Muscle of back (tissue), 11 donors: ENCODE measurements around the gene METTL5. TPM values are rescaled to one million over a fixed set of nuclear protein-coding genes. Genes with fewer than 3 reads are reported as not detected.
"Not testable (repeated sequence)": the region's sequence is repeated elsewhere in the genome, so short reads cannot be mapped to it uniquely, and the experiment has no call there.

Experiments
- DNase-seq, 3 donors: peaks; one replicate each; pipeline versions ENCODE4 v3.0.0 to v3.0.0-alpha.2; 2013
- polyA plus RNA-seq, 10 donors: library from polyadenylated mRNA; unstranded; fragments of 120-200 nt; gene quantifications; one replicate each; pipeline ENCODE4 v1.2.1, GENCODE V29; 2013; ENCODE audit not compliant: insufficient read length in 10 of 10

METTL5 gene
- polyA plus RNA-seq, 10 donors: 53.9 to 67.9 (median 57.8) TPM

DNA sequence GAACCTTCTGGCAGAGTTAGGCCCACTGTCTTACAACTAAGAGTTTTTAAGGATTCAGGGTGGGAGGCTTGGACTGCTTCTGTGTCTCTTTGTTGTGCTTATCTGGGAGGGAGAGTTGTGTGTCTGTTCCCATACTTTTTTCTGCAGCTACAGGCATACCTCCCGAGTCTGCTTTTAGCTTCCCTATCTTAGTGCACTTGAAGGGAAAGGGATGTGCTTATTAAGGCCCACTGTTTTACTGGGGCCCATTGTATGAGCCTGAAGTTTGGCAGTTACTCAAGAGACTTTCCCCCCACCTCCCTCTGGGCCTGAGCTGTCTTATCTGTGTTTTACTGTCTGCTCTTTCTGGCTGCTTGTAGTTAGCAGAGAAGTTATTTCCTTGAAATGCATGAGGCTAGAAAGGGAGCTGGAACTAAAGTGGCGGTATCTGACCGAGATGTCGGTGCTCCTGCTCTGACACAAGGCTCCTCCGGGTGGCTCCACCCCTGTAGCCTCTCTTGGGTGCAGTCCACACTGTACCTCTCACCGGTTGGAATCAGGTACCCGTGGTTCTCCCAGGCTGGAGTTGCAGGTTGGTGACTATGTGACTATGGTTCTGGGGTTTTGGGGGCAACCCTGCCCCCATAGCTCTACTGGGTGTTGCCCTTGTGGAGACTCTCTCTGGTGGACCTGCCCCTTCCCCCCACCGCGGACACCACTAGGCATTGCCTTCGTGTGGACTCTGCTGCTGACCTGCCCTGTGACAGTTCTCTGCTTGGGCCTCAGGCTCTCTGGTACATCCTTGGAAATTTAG lies 15.4 kb upstream of the METTL5 start:
- DNase-seq: no peak

DNA sequence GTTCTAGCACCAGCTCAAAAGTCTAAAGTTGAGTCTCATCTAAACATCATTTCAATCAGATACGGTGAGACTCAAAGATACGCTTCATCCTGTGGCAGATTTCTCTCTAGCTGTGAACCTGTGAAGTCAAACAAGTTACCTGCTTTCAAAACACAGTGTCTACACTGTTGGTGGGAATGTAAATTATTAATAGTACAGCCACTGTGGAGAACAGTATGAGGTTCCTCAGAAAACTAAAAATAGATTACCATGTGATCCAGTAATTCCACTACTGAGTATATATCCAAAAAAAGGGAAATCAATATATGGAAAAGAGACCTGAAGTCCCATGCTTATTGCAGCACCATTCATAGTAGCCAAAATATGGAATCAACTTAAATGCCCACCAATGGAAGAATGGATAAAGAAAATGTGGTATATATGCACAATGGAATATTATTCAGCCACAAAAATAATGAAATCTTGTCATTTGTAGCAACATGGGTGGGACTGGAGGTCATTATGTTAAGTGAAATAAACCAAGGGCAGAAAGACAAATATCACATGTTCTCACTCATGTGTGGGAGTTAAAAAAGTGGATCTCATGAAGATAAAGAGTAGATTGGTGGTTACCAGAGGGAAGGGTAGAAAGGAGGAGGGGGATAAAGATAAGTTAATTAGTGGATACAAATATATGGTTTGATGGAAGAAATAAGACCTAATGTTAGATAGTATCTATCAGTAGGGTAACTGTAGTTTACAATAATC lies 14.2 kb upstream of the METTL5 start:
- DNase-seq: no peak

DNA sequence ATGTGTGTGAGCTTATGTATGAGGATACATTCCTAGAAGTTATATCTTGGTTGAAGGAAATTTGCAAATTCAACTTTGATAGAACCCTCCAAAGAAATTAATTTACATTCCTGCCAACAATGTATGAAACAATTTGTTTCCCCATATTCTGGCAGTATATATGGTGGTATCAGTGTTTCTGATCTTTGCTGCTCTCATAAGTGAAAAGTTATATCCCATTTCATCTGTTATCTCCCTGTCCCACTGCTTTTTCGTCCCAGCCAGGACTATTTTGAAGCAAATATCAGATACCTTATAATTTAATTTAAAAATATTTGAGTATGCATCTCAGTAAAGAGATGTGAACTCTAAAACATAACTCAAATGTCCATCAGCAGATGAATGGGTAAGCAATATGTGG lies 9.7 kb upstream of the METTL5 start:
- DNase-seq: no peak

DNA sequence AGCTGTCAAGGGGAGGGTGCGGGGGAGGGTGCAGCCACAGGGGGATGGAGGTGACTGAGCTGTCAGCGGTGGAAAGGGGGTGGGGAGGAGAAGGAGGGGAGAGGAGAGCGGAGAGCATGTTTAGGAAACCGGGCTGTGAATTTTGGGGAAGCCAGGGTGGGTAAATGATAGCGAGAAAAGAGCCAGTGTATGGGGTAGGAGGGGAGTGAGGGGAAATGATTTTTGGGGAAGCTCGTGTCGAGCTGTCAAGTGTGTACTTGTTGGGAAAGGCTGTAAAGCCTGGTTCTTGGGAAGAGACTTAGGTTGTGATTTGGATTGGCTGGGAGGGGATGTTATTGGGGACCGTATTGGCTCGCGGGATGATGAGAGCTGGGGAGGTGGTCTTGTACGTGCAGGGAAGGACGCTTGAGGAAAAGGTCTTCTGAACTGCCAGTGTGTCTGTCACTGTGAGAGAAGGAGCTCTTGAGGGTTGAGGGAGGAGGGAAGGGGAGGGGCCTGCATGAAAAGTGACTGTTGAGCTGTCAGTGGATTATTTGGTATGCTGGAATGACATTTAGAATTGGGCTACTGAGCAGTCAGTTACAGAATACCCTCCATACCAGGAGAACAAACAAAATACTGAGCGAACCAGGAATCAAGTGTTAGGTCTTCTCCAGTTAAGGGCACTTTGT lies 3.6 kb upstream of the METTL5 start:
- DNase-seq: peak; percentile 22 to 65 (median 31)

DNA sequence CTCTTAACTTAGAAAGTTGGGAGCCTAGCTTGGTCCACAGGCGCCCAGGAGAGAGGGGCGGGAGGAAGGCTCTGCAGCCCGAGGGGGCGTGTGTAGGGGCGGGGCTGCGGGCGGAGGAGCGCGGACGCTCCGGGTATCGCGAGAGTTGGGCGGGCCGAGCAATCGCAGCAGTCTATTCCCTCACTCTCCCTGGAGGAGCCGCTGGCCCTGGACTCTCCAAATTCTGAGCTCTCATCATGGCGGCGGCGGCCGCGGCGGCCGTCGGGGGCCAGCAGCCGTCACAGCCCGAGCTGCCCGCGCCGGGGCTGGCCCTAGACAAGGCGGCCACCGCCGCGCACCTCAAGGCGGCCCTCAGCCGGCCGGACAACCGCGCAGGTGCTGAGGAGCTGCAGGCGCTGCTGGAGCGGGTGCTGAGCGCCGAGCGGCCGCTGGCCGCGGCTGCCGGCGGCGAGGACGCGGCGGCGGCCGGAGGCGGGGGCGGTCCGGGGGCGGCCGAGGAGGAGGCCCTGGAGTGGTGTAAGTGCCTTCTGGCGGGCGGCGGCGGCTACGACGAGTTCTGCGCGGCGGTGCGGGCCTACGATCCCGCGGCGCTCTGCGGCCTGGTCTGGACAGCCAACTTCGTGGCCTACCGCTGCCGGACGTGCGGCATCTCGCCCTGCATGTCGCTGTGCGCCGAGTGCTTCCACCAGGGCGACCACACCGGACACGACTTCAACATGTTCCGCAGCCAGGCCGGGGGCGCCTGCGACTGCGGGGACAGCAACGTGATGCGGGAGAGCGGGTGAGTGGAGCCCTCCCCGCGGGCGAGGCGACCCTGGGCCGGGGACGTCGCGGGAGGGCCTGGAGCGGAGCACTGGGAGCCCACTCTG lies 2.8 kb upstream of the METTL5 start, which contains the start of gene UBR3:
Gene UBR3 (plus strand): TSS at position 183 of the 869 bp plus-strand sequence. CDS start 54 bp downstream, at position 237.
- DNase-seq: peak; percentile 94 to 98 (median 96)

DNA sequence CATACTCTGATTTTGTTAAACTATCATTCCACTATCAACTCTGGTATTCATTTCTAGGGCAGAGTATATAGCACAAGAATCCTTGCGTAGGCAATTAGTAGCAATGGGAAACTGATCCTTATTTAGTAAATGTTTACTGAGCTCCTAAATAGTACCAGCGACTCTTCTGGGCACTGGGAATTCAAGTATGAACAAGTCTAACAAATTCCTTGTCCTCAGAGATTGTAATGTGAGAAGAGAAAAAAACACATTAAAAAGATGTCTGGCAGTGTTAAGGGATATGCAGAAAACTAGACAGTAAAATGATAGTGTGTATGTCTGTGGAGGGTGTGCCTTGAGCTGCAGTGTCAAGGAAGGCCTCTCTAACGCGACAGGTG lies 721 bp downstream of the METTL5 start:
- peak in 1 of 3 donors; percentile 26 for DNase-seq

DNA sequence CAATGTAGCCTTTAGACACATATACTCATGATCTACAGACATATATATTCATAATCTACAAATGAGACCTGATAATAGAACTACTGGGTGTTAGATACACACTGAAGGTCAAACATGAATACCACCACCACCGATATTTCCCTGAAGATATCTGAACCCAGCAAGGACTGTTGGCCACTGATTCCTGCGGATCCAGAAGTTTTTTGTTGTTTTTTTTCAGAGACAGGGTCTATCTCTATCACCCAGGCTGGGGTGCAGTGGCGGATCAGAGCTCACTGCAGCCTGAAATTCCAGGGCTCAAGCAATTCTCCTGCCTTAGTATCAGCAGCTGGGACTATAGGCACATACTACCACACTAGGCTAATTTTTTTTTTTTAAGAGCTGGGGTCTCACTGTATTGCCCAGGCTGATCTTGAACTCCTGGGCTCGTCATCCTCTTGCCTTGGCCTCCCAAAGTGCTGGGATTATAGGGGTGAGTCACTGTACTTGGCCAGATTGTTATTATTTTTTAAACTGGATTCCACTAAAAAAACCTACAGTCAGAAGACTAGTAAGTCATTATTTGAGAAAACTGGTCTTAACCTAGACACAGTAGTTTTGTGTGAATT lies 1.8 kb downstream of the METTL5 start:
- DNase-seq: no peak

DNA sequence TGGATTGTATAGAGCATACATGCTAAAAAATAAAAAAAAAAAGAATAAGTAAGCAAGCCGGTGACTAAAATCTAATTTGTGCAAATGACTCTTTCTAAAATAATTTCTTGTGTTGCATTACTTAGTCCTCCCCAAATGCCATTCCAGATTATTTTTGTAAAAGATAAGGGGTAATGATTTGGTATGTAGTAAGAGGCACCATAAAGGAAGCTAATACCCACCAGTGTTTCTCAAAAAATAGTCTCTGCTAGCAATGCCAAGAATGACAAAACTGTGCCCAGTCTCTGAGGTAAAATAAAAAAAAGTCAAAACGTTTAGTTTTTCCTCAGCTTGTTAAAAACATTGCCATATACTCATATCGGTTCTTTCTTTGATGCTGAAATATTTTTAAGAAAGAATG lies 2.7 kb downstream of the METTL5 start:
- DNase-seq: no peak

DNA sequence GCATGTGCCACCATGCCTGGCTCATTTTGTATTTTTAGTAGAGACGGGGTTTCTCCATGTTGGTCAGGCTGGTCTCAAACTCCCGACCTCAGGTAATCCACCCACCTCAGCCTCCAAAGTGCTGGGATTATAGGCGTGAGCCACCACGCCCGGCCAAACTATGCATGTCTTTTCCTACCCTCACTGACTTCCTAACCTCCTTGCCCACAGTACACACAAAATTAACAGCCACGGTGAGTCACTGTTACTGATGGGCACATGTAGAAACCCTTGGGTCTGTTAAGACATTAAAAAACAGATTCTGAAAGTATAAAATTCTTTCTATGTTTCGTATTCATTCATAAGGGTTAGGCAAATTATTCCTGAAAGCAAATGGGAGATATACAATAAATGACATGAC lies 4.6 kb downstream of the METTL5 start:
- not testable (repeated sequence) for DNase-seq

DNA sequence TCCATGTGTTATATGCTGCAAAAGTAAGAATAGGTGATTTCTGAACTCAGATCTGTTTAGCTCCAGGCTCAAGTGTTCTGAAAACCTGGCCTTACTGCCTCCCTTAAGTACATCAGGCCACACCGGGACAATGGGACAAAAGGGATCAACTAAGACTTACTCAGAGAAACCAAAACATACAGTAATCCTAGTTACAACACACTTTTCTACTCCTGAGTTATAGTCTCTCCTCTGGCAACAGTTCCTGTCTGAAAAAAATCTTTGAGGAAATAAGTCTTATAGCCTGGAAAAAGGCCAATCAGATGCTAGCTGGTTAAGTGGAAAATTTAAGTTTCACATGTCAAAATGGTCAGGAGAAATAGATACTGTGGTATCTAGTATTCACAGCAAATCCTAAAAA lies 5.6 kb downstream of the METTL5 start:
- peak in 1 of 3 donors; percentile 9 for DNase-seq

DNA sequence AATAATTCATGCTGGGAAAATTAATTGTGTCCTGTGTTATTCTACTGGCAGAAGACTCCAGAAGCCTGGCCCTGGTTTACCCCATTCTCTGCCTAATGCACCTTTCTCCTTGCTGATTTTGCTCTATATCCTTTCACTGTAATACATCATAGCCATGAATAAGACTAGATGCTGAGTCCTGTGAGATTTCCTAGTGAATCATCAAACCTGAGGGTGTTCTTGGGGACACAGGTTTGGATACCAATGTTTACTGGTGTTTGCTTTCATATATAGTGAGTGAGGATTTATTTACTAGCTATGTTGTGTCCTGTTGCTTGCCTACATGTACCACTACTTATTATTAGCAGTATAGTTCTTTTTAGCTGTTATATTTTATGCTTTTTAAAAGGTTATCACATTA lies 6.5 kb downstream of the METTL5 start:
- no peak for DNase-seq

DNA sequence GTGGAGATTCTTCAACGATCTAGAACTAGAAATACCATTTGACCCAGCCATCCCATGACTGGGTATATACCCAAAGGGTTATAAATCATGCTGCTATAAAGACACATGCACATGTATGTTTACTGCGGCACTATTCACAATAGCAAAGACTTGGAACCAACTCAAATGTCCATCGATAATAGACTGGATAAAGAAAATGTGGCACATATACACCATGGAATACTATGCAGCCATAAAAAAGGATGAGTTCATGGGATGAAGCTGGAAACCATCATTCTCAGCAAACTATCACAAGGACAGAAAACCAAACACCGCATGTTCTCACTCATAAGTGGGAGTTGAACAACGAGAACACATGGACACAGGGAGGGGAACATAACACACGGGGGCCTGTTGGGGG lies 7.3 kb downstream of the METTL5 start:
- not testable (repeated sequence) for DNase-seq

DNA sequence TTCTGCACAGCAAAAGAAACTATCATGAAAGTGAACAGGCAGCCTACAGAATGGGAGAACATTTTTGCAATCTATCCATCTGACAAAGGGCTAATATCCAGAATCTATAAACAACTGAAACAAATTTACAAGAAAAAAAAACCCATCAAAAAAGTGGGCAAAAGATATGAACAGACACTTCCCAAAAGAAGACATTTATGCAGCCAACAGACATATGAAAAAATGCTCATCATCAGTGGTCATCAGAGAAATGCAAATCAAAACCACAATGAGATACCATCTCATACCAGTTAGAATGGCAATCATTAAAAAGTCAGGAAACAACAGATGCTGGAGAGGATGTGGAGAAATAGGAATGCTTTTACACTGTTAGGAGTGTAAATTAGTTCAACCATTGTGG lies 7.7 kb downstream of the METTL5 start:
- DNase-seq: not testable (repeated sequence)

DNA sequence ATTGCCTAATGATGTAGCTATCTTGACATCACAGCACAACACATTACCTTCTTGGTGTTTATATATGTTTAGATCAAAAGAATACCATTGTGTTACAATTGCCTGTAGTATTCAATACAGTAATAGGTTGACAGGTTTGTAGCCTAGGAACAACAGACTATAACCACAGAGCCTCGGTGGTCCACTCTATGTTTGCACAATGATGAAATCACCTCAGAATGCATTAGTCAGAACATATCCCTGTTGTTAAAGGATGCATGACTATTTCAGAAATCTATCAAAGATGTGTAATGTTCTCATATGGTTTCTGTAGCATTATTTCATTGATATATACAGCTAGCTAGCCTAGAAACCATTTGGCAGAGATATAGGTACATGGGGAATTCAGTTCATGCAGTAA lies 8.9 kb downstream of the METTL5 start:
- DNase-seq: peak in 1 of 3 donors; percentile 65

DNA sequence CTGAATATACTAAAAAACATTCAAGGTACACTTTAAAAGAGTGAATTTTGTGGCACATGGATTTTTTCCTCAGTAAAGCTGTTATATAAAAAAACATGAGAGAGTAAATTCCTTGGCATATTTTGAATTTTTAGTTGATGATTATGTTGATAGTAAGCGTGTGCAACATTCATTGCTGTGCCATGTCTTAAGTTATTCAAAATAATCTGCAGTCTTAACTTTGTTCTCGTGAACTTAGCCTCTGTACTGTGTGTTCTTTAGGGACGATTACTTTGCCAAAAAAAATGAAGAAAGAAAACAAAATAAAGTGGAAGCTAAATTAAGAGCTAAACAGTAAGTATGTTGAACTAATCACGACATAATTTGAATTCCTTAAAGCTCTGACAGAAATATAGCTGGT lies 16.5 kb downstream of the METTL5 start:
- DNase-seq: peak in 1 of 3 donors; percentile 7

DNA sequence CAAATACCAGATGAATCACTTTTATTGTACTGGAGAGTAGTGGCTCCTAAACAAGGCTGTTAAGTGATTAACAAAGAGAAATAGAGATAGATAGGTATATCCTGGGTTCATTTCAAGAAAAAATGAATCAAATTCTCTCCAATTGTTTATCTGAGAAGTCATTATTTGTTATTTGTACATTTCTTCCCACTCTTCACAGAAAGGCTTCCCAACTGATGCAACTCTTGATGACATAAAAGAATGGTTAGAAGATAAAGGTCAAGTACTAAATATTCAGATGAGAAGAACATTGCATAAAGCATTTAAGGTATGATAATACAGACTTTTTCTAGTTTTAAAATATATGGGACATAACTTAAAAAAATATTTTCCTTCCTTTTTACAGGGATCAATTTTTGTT lies 18.1 kb downstream of the METTL5 start:
- no peak for DNase-seq

DNA sequence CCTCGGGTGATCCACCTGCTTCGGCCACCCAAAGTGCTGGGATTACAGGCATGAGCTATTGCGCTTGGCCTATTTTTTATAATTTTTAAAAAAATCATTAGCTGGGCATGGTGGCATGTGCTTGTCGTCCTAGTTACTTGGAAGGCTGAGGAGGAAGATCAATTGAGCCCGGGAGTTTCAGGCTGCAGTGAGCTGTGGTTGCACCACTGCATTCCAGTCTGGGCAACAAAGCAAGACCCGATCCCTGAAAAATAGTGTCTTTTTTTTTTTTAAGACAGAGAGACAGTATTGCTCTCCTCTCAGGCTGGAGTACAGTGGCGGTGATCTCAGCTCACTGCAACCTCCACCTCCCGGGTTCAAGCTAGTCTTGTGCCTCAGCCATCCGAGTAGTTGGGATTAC lies 21.2 kb downstream of the METTL5 start:
- DNase-seq: no peak

DNA sequence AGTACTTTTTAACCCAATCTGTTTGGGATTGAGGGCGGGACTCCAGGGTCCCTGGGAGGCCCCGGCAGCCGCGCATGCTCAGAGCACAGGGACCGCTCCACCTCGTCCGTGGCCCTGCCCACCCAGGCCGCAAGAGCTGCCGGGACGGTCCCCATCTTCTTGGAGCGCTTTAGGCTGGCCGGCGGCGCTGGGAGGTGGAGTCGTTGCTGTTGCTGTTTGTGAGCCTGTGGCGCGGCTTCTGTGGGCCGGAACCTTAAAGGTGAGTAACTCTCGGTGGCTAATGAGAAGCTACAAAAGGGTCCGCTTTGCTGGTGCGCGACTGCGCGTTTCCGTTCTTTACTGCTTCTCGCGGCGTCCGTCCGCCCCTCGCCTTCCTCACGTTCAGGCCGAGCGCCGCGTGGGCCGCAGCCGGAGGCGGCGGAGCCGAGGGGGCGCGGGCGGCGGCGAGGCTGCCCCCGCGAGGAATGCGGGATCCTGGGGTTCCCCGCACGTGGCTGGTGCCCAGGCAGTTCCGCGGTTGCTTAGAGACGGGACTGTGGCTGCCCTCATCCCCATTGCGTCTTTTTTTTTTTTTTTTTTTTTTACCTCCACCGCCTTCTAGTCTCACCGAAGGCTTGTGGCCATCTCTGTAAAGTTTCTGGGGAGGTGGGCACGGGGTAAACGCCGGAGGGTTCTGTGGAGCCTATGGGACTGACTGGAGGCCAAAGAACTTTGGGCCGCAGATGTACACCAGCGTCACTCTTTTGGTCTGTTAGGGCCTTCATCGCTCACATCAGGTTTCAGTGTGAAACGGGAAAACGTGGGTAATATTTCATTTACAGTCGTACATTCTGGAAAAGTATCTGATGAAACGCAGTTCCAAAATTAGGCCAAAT lies 25.8 kb downstream of the METTL5 start, which contains the start of gene SSB:
Gene SSB (plus strand): TSS at position 154 of the 875 bp plus-strand sequence. CDS start 2,090 bp downstream, outside the sequence.
- peak; percentile 92 to 97 (median 94) for DNase-seq

DNA sequence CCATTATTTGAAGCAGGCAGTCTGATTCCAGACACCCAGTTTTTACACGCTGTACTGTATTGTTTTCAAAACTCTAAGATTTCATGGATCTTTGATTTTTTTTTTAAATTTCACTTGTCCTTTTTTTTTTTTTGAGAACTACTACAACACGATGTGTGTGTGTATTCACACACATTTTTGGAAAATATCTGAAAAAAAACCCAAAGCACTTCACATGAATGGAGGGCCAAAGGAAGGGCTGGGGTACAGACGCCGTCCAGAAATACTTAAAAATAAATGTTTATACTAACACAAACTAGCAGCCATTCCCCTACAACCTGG lies 26.3 kb downstream of the METTL5 start:
- no peak for DNase-seq

DNA sequence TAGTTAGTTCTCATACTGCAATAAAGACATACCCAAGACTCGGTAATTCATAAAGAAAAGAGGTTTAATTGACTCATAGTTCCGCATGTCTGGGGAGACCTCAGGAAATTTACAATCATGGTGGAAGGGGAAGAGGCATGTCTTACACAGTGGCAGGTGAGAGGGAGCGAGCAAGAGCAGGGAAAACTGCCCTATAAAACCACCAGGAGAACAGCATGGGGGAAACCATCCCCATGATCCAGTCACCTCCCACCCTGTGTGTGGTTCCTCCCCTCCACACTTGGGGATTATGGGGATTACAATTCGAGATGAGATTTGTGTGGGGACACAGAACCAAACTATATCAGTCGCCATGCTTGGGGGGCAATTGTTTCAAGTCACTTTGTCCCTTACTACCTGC lies 27.1 kb downstream of the METTL5 start:
- no peak for DNase-seq
